Motor neuron (in vitro differentiated cells): ENCODE results near the gene SCO2. TPM values are rescaled to one million over a fixed set of nuclear protein-coding genes. Genes with fewer than 3 reads are reported as not detected.
A peak's percentile ranks its signal among the peaks of the same experiment; 100 is the strongest.

ENCODE experiments used
- ATAC-seq, 8 experiments: fragments of 200-7000 bp; cut with Tn5 transposase; replicated peaks in 6 of 8; 2 replicates each; pipeline ENCODE4 v1.8.0; 2021; ENCODE audit warnings: mild to moderate bottlenecking in 8 of 8, moderate library complexity in 8 of 8
- H3K27ac ChIP-seq, 2 donors: fragments of 250-450 bp; sonication (Bioruptor Pico); 2 replicates each; pipeline ENCODE4 v1.9.0; 2021; ENCODE audit warnings: antibody characterized with exemption in 2 of 2, mild to moderate bottlenecking in 2 of 2, moderate library complexity in 1 of 2
- H3K4me1 ChIP-seq, 2 donors: fragments of 250-450 bp; sonication (Bioruptor Pico); replicated peaks in 1 of 2; 2 replicates each; pipeline ENCODE4 v1.6.1; 2021; ENCODE audit warnings: antibody characterized with exemption in 2 of 2, mild to moderate bottlenecking in 2 of 2, moderate library complexity in 1 of 2
- H3K4me3 ChIP-seq, 5 donors: fragments of 250-450 bp; sonication (Bioruptor Pico); 2 replicates each; pipeline ENCODE4 v1.9.0; 2021; ENCODE audit warnings: antibody characterized with exemption in 5 of 5, mild to moderate bottlenecking in 5 of 5, moderate library complexity in 4 of 5
- WGBS, 10 experiments: fragments of 450-650 bp; shearing (Covaris generic); methylation state at CpG; one replicate each; pipeline ENCODE4 v1.0.0; 2022; 5-methylcytosine and 5-hydroxymethylcytosine counted together
- in situ Hi-C, 9 experiments: fragments of 400-800 bp; cut with MboI; loops; one replicate each; pipeline ENCODE4 v1.15.0; 2021; ENCODE audit warnings: low sequenced_read_pairs in 9 of 9, low pct_unique_long_range_greater_than_20kb in 2 of 9; ENCODE audit not compliant: unreplicated experiment in 9 of 9
- total RNA-seq, 8 experiments: library from RNA; unstranded; fragments of 300-600 nt; gene quantifications; 2 replicates each; pipeline versions ENCODE4 v1.2.3 to v1.2.4, GENCODE V29; 2022

SCO2 gene
- total RNA-seq, 8 experiments from 2014 or later: 0.64 to 2.2 (median 1.2) TPM

DNA sequence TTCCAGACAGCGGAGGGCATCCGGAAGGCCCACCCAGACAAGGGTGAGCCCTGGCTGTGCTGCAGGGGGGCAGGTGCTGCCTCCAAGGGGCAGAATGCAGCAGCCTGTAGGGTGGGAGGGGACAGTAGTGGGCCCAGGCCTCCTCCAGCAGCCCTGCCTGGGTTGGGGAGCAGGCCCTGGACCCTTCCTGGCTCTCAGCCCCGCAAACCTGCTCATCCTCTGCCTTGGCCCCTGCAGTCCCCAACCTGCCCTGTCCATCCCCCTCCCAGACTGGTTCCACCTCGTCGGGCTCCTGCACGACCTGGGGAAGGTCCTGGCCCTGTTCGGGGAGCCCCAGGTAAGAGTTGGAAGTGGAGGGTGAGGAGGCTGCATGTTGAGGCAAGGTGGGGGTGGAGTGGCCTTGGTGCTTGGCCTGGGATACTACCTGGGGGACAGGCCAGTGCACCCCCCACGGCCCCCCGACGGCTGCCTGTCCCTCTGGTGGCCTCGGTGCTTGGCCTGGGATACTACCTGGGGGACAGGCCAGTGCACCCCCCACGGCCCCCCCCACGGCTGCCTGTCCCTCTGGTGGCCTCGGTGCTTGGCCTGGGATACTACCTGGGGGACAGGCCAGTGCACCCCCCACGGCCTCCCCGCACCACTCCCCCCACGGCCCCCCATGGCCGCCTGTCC lies 37.3 kb downstream of the SCO2 start:
- no CpG with 5 or more reads among the region's 18 CpGs for WGBS, 10 experiments
- Histone ChIP-seq H3K4me3 (no peak overlapping the region), H3K27ac (no peak overlapping the region), H3K4me1 (no peaks in the 10 kb centered on the region)
- ATAC-seq: peak in 2 of 8 experiments; percentile 10 to 13
- in situ Hi-C loops: no loop called here

DNA sequence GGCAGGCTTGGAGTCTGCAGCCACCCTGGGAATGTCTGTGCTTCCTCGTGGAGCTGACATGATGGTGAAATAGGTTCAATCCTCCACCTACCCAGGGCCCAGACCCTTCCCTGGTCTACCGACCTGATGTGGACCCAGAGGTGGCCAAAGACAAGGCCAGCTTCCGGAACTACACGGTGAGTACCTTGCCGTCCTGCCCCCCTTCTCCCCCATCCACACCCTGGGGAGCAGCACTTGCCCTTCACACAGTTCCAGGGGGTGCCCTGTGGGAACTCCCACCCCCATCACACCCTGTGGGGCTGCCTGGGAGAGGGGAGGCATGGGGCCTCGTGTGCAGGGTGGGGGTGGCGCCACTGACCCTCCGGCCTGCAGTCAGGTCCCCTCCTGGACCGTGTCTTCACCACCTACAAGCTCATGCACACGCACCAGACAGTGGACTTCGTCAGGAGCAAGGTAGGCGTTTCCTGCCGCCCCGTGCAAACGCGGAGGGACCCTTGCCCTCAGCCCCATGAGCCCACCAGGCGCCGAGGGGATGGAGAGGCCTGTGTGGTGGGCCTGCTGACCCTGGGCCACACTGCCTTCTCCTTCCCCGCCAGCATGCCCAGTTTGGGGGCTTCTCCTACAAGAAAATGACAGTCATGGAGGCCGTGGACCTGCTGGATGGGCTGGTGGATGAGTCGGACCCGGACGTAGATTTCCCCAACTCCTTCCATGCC lies 38.0 kb downstream of the SCO2 start:
- Histone ChIP-seq H3K27ac (no peak overlapping the region), H3K4me1 (peaks cover 0 to under 1% of the 10 kb centered on the region in 2 donors), H3K4me3 (no peak overlapping the region)
- ATAC-seq: no peak
- in situ Hi-C loops: no loop called here
- WGBS, 10 experiments: 78 to 80% methylated on average over 1 to 5 of the region's 23 CpGs; no CpG with 5 or more reads in 8 of the 10 experiments

DNA sequence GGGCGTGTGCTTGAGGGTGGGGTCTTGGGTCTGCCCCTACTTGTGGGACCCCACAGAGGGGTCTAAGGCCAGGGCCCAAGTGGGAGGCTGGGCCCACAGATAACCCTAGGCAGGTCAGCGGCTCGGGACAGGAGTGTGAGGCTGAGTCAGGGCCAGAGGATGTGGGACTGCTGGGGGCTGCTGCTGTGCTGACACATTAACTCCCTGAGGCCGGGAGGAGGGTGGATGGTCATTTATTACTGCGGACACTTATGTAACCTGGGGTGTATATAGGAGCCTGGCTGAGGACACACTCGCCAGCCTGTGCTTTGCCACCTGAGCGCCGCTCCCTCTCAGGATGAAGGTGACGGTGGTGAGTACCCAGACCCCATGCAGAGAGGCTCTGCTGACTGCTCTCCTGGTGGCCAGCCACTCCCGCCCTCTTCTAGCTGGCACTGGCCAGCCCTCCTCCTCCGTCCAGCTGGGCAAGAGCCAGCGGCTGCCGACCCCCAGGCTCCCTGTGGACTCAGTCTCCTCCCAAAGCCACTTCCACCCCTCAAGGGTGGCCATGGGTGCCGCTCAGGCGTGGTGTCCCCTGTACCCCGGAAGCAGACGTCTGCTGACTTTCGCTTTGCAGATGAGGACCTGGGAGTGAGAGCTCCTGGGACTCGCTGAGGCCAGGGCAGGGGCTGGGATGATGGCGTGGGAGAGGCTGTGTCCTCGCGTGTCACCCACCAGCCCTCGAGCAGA lies 38.7 kb downstream of the SCO2 start, which contains the start of gene MIOX:
Gene MIOX, plus strand, starts transcription at position 299 of the 729 bp plus-strand sequence. Its CDS starts 39 bp downstream, at position 338.
- H3K4me1 ChIP-seq: peaks cover 0 to 8% of the 10 kb centered on the region in 2 donors
- no peak within 1 kb of the TSS for H3K27ac ChIP-seq
- H3K4me3 ChIP-seq: no peak within 1 kb of the TSS
- no peak for ATAC-seq
- WGBS, 10 experiments: 0 to 90% (median 69%) methylated on average over 1 to 6 of the region's 23 CpGs; no CpG with 5 or more reads in 4 of the 10 experiments
- in situ Hi-C loops: no loop called here

DNA sequence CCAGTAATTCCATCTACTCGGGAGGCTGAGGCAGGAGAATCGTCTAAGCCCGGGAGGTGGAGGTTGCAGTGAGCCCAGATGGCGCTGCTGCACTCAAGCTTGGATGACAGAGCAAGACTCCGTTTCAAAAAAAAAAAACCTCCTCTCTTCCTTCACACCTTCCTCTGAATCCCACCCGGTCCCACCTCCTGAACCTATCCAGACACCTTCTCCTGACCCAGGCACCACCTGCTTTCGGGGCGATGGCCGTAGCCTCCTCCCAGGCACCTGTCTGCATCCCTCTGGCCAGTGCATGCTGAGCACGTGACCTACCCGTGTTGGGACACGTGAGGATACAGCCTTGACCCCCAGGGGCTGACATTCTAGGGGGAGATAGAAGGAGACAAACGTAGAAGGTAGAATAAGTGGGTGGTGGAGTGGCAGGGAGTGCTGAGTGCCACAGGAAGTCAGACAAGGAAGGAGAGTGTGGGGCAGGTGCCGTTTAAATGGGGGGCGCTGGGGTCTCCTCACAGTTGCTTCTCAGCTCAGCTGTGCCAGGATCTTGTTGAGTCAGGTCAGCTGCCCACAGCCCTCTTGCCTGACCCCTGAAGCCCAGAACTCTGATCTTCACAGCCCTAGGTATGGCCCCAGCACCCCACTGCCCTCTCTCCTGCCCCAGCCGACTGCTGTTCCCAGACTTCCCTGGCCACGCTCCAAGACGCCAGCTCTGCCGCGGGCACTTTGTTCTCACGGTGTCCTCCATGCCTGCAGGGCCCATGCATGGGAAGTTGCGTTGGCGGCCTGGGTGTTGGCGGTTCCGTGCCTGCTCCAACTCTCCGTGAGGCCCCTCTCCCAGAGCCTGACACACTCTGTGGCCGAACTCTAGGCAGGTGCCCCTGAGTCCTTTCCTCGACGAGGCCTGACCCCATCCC lies 39.9 kb downstream of the SCO2 start:
- in situ Hi-C loops: no loop called here
- H3K4me1 ChIP-seq: peaks cover 0 to 13% of the 10 kb centered on the region in 2 donors
- H3K4me3 ChIP-seq: no peak overlapping the region
- peak in 1 of 8 experiments; percentile 28 for ATAC-seq
- no peak overlapping the region for H3K27ac ChIP-seq
- WGBS, 10 experiments: 39 to 72% (median 58%) methylated on average over 1 to 8 of the region's 29 CpGs; no CpG with 5 or more reads in 3 of the 10 experiments

DNA sequence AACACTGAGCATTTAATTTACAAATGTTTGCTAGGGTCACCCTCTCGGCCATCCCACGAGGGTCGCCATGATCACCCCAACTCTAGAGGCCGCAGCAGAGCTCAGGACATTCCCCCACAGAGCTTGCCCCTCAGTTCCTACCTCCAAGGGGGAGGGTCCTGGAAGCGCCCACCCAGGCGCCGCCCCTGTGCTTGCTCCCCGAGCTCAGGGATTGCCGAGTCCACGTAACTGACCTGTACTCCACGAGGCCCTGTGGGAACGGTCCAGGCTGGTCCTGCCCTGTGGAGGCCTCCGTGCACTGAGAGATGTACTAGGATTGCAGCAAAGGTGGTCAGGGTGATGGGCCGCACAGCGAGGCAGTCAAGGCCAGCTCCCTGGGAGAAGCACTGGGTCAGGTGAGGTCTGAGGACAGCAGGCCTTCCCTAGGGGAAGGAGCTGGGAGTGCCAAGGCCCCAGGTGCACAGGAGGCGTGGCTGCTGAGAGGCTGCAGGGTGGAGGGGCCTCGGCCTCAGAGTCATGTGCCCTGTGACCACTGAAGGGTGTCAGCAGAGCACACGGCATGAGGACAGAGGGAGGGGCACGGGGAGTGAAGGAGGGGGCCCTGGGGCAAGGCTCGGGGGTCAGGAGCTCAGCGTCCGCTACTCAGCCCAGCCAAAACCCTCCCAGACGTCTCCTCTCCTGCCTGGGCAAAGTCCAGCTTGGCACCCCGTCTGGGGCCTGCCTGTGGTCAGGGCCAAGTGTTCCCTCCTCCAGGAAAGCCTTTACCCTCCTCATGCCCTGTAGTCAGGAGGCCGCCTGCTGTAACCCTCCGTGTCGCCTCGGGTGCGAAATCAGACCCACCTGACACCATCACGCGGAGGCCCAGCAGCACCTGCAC lies 41.2 kb downstream of the SCO2 start:
- no peak overlapping the region for H3K4me3 ChIP-seq
- in situ Hi-C loops: no loop called here
- no peak overlapping the region for H3K27ac ChIP-seq
- no peak for ATAC-seq
- 73 to 86% methylated on average over 1 to 4 of the region's 31 CpGs; no CpG with 5 or more reads in 8 of the 10 experiments for WGBS, 10 experiments
- H3K4me1 ChIP-seq: peaks cover 0 to 13% of the 10 kb centered on the region in 2 donors

DNA sequence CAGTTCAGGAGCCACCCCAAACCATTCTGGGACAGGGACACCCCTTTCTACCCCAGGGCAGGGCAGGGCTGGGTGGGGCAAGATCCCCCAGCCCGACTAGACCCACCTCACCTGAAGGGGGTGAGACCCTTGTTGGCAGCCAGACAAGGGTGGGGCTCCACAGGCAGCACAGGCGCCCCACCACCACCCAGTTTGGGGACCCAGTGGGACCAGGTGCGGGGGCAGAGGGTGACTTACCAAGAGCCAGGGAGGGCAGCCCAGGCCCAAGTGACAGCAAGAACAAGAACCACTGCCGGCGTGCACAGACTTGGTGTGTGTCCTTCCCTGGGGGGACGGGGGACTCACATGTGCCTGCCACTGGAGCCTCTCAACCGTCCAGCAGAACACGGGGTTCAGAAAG lies 41.8 kb downstream of the SCO2 start:
- H3K4me1 ChIP-seq: peaks cover 0 to 13% of the 10 kb centered on the region in 2 donors
- WGBS, 10 experiments: 94% methylated on average over 3 of the region's 8 CpGs; no CpG with 5 or more reads in 9 of the 10 experiments
- no peak overlapping the region for H3K4me3 ChIP-seq
- H3K27ac ChIP-seq: no peak overlapping the region
- in situ Hi-C loops: no loop called here
- ATAC-seq: no peak

DNA sequence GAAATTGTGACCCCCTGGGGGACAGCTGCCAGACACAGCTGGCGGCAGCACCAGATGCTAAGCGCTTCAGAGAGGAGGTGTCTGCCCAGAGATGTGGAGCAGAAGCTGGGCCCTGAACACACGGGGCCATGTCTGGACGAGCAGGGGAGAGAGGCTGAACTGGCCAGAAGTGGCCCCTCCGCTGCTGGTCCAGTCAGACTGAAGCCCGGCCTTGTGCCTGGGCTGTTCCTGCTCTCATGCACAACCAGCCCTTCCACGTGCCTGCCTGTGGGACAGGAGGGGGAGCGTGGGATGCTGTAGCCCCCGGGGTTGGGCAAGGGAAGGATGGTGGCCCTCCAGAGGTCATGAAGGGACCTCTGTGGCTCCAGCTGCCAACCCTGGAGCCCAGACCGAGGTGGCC lies 42.3 kb downstream of the SCO2 start:
- in situ Hi-C loops: no loop called here
- peaks cover 0 to 13% of the 10 kb centered on the region in 2 donors for H3K4me1 ChIP-seq
- ATAC-seq: no peak
- WGBS, 10 experiments: 60 to 100% methylated on average over 1 of the region's 10 CpGs; no CpG with 5 or more reads in 8 of the 10 experiments
- H3K27ac ChIP-seq: no peak overlapping the region
- H3K4me3 ChIP-seq: no peak overlapping the region

DNA sequence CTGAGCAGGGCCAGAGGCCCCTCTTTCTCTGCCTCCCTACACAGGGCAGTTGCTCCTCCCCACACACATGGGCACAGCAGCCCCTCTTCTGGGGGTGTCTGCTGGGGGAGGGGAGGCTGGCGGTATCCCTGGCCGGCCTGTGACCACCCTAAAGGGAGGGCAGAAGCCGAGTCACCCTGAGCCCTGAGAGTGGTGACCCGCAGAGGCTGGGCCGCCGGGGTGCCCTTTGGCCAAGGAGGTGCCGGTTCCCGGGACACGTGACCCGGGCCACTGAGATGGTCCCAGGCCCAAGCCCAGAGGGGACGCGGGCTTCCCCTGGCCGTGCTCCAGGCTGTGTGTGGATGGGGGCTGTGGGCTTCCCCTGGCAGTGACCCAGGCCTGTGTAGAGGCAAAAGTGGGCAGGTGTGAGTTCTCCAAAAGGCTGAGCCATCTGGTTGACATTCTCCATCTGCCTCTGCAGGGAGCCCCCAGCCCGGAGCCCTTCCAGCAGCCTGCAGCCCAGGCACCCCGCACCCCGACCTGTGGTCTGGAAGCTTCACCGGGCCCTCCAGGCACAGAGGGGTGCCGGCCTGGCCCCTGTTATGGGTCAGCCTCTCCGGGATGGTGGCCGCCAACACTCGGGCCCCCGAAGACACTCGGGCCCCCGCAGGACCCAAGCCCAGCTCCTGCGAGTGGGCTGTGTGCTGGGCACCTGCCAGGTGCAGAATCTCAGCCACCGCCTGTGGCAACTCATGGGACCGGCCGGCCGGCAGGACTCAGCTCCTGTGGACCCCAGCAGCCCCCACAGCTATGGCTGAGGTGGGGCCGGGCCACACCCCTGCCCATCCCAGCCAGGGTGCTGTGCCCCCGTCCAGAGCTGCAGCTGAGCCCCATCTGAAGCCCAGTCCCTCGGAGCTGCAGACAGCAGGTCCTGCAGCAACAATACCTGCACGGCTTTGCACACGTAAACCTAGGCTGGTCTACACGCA lies 43.0 kb downstream of the SCO2 start:
- peaks cover 0 to 13% of the 10 kb centered on the region in 2 donors for H3K4me1 ChIP-seq
- peak overlapping the region in 1 of 2 donors; percentile 7 for H3K27ac ChIP-seq
- 80 to 100% (median 95%) methylated on average over 2 to 7 of the region's 35 CpGs; no CpG with 5 or more reads in 6 of the 10 experiments for WGBS, 10 experiments
- H3K4me3 ChIP-seq: peak overlapping the region; percentile 22 to 47 (median 45)
- in situ Hi-C loops: no loop called here
- ATAC-seq: peak in 5 of 8 experiments; percentile 11 to 42 (median 31)

DNA sequence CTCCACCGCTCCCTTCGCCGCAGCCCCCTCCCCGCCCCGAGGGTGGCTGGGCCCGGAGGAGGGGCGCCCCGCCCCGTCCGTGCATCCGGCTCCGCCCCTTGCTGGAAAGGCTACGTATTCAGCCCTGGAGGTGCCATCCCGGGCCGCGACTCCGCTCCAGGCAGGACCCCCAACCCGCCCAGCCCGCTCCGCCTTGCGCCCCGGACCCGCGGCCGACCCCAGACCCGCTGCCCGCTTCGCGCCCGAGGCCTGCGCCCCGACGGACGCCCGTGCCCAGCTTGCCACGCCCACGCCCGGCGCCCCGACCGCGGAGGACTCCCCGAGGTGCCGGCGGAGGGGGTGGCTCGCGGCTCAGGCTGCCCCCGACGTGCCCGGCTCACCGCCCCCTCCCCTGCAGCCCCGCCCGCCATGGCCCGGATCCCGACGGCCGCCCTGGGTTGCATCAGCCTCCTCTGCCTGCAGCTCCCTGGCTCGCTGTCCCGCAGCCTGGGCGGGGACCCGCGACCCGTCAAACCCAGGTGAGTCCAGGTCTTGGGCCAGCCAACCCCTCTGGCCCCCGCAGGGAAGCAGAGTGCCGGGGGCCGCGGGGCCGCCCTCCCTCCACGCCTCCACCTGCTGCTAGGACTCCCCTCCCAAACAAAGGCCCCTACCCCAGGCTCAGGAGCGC lies 43.8 kb downstream of the SCO2 start, which contains the start of gene ADM2:
Gene ADM2, plus strand, starts transcription at position 104 of the 667 bp plus-strand sequence. Its CDS starts 305 bp downstream, at position 409.
- Histone ChIP-seq H3K4me3 (peak within 1 kb of the TSS; percentile 22 to 47 (median 45)), H3K27ac (peak within 1 kb of the TSS in 1 of 2 donors; percentile 7), H3K4me1 (peaks cover 7 to 16% of the 10 kb centered on the region in 2 donors)
- in situ Hi-C loops: no loop called here
- peak; percentile 64 to 79 (median 74) for ATAC-seq
- WGBS, 10 experiments: no CpG with 5 or more reads among the region's 70 CpGs

DNA sequence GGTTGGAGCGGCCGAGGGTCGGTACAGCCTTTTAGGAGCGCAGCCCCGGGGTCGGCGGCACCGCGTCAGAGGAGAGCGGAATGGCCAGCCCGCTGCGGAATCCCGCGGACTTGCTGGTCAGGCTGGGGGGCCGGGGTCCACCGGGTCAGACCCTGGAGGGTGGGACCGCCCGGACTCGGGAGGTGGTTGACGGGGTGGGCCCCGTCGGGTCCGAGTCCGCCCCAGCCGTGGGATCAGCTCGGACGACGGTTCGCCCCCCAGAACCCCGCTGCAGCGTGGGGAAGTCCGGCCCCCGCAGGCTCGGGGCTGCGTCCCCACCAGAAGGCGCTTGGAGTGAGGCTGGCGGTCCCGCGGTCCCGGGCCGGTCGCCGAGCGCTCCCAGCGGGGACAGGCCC lies 44.4 kb downstream of the SCO2 start:
- Histone ChIP-seq H3K27ac (no peak overlapping the region), H3K4me3 (peak overlapping the region; percentile 22 to 47 (median 45))

More for the DNA sequence above, 44.4 kb downstream of the SCO2 start:
- 0 to 23% (median 0%) methylated on average over 1 to 5 of the region's 45 CpGs; no CpG with 5 or more reads in 7 of the 10 experiments for WGBS, 10 experiments
- peak in 1 of 8 experiments; percentile 5 for ATAC-seq
- H3K4me1 ChIP-seq: peaks cover 7 to 16% of the 10 kb centered on the region in 2 donors
- in situ Hi-C loops: no loop called here
